Measurements from ENCODE around the gene FOXP1. TPM values are rescaled to one million over a fixed set of nuclear protein-coding genes. Genes with fewer than 3 reads are reported as not detected.

Gene FOXP1
- total and polyA plus RNA-seq, 2 of the 8 experiments (the other 6 are each of a cell fraction or from before 2014, with no cell fraction given): 13.9 to 25.4 TPM

- Histone ChIP-seq H2AK5ac (ENCODE audit: low read depth, low read length) (no peak overlapping the region), H2AFZ (ENCODE audit: low read length) (no peak overlapping the region), H4K5ac (ENCODE audit: insufficient read length, low read depth, low read length) (no peak overlapping the region), H4K20me1 (replicated peaks in 1 of 2; ENCODE audit: control insufficient read depth in 1 of 2, insufficient read depth in 2 of 2, low read length in 2 of 2) (no peaks in the 10 kb centered on the region), H3K79me1 (ENCODE audit: low read depth, low read length) (no peaks in the 10 kb centered on the region), H3K79me2 (ENCODE audit: control insufficient read depth in 1 of 2, insufficient read depth in 2 of 2, low read length in 2 of 2) (no peaks in the 10 kb centered on the region), H3K9me3 (ENCODE audit: insufficient read depth in 2 of 2, low read depth in 1 of 2, low read length in 1 of 2) (no peaks in the 10 kb centered on the region), H3K23me2 (ENCODE audit: low read depth, low read length) (no peaks in the 10 kb centered on the region; the same call in 1 of the 2 replicates), H3K4me1 (replicated peaks in 1 of 4; ENCODE audit: control insufficient read depth in 3 of 4, insufficient read depth in 4 of 4, low read length in 3 of 4) (peaks cover 0 to 5% (median 2%) of the 10 kb centered on the region in 4 experiments; a peak in 2 of 7 replicates), H3K23ac (ENCODE audit: insufficient read length) (no peak overlapping the region), H3K27me3 (replicated peaks in 1 of 4; ENCODE audit: control insufficient read depth in 3 of 4, extremely low read depth in 1 of 4, insufficient read depth in 3 of 4, low read length in 3 of 4) (no peaks in the 10 kb centered on the region), H3K27ac (ENCODE audit: low read depth, low read length) (no peak overlapping the region), H3K18ac (ENCODE audit: extremely low read depth, low read length) (no peak overlapping the region), H3K4me2 (ENCODE audit: insufficient read depth in 1 of 2, low read depth in 2 of 2, low read length in 2 of 2) (no peak overlapping the region), H3K4me3 (ENCODE audit: extremely low read depth in 1 of 4, insufficient read depth in 2 of 4, low read depth in 3 of 4, low read length in 4 of 4) (no peak overlapping the region), H3K4ac (replicated peaks; ENCODE audit: insufficient read length, low read depth, low read length) (no peak overlapping the region), H3K36me3 (ENCODE audit: control insufficient read depth in 2 of 4, insufficient read depth in 4 of 4, low read length in 3 of 4) (no peaks in the 10 kb centered on the region; a peak in 1 of 8 replicates), H3K56ac (replicated peaks; ENCODE audit: insufficient read length, low read depth, low read length) (no peak overlapping the region), H2BK12ac (ENCODE audit: low read depth, low read length) (no peak overlapping the region), H2BK20ac (ENCODE audit: low read length) (no peak overlapping the region), H2BK120ac (replicated peaks; ENCODE audit: low read depth, low read length) (no peak overlapping the region), H2BK15ac (ENCODE audit: low read length) (no peak overlapping the region), H4K91ac (replicated peaks; ENCODE audit: insufficient read length, low read length) (no peak overlapping the region), H3K9ac (replicated peaks in 1 of 4; ENCODE audit: extremely low read depth in 1 of 4, low read depth in 3 of 4, low read length in 3 of 4) (no peak overlapping the region), H3K14ac (ENCODE audit: insufficient read length) (no peak overlapping the region), H2BK5ac (ENCODE audit: low read depth, low read length) (no peak overlapping the region), H4K8ac (ENCODE audit: extremely low read depth, insufficient read depth, low read length) (no peak overlapping the region)
- POLR2A ChIA-PET (ENCODE audit: partially characterized antibody): interaction anchor here (1.6 kb wide), 1 partner anchor 82 kb away, joined by 3 read pairs; no protein-coding TSS in a partner anchor
- WGBS, 2 experiments (ENCODE audit: extremely low coverage in 1 of 2, insufficient coverage in 1 of 2, insufficient read length in 1 of 2, insufficient replicate concordance in 2 of 2, low coverage in 1 of 2, low lambda C conversion rate in 2 of 2, missing lambda C conversion rate in 1 of 2): 78% methylated on average over 2 of the region's 2 CpGs; no CpG with 5 or more reads in 1 of the 2 experiments
- FAIRE-seq: no peak
- DNase-seq (ENCODE audit: low read depth in 1 of 2, low spot score in 2 of 2): no peak
- CTCF ChIA-PET (ENCODE audit: partially characterized antibody): interaction anchor here (0.9 to 3.5 kb wide), 3 partner anchors 10 to 19 kb away, joined by 3 to 17 read pairs (median 13); no protein-coding TSS in a partner anchor
- TF ChIP-seq, protein P1, sequence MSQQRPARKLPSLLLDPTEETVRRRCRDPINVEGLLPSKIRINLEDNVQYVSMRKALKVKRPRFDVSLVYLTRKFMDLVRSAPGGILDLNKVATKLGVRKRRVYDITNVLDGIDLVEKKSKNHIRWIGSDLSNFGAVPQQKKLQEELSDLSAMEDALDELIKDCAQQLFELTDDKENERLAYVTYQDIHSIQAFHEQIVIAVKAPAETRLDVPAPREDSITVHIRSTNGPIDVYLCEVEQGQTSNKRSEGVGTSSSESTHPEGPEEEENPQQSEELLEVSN (IDR thresholded peaks at IDR 0.05): no peak
- TF ChIP-seq TAF1 (IDR thresholded peaks at IDR 0.05; ENCODE audit: low read depth, low read length): no peak
- no peak for TF ChIP-seq RFX5 (IDR thresholded peaks at IDR 0.05; ENCODE audit: borderline replicate concordance, low read depth, low read length)
- TF ChIP-seq BCL11A (IDR thresholded peaks at IDR 0.05; ENCODE audit: low read depth in 2 of 2, low read length in 2 of 2): no peak
- TF ChIP-seq CHD2 (IDR thresholded peaks at IDR 0.05; ENCODE audit: low read length): no peak
- TF ChIP-seq MAX (IDR thresholded peaks at IDR 0.05): no peak
- TF ChIP-seq SP2 (IDR thresholded peaks at IDR 0.05; ENCODE audit: low read length): no peak
- no peak for TF ChIP-seq POU5F1 (IDR thresholded peaks at IDR 0.05; ENCODE audit: low read depth, low read length)
- TF ChIP-seq TAF7 (optimal IDR thresholded peaks at IDR 0.05; ENCODE audit: borderline replicate concordance, low read depth, low read length): no peak
- no peak for TF ChIP-seq FOSL1 (IDR thresholded peaks at IDR 0.05; ENCODE audit: insufficient read depth, low read depth, low read length)
- TF ChIP-seq CBX8 (IDR thresholded peaks at IDR 0.05; ENCODE audit: borderline replicate concordance, low read depth, low read length): no peak
- TF ChIP-seq EP300 (IDR thresholded peaks at IDR 0.05; ENCODE audit: borderline replicate concordance in 1 of 2, low read depth in 2 of 2, low read length in 2 of 2): no peak
- TF ChIP-seq POLR2A (IDR thresholded peaks at IDR 0.05; ENCODE audit: control extremely low read depth in 1 of 2, low read depth in 2 of 2, low read length in 2 of 2): no peak
- no peak for TF ChIP-seq BACH1 (IDR thresholded peaks at IDR 0.05; ENCODE audit: low read length)
These were observed 167.8 kb downstream of the FOXP1 start for GRCh38 chr3:71415681-71416122.

Measured in H1 (cell line).